ENCODE data around the gene TCN2. TPM values are rescaled to one million over a fixed set of nuclear protein-coding genes. Genes with fewer than 3 reads are reported as not detected.

Gene TCN2
- total RNA-seq, 1 donor from 2014 or later, result 33.9 TPM

DNA sequence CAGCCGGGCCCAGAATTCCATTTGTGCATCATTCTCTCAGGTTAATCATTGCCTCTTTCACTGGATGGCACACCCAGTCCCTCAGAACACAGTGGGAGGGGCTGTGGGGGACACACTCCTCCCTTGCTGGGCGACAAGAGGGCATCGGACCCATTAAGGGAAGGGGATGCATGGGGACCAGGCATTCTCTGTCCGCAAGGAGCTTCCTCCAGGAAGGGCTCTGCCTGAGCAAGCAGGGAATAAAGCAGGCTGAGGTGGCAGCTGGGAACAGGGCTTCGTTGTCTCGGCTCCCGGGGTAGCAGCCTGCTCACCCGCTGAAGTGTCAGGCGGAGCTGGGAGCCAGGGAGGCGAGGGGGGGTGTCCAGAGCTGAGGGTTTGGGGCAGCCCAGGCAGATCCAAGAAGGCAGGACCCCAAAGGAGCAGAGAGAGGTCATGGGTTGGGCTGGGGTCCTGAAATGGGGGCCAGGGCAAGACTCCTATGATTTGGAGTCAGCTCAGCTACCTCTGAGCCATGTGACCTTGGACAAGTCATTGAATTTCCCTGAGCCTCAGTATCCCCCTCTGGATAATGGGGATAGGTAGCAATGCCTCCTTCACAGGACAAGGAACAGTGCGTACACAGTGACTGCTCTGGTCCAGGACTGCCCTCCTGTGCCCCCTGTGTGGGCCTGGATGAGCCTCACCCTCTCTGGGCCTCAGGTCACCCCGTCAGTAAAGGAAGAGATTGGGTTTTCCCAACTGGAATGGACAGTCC lies 34.0 kb upstream of the TCN2 start:
- H3F3A ChIP-seq (ENCODE audit: low read depth), result peaks cover 22% of the 10 kb centered on the region
- H3K4me2 ChIP-seq, result no peak overlapping the region
- H3K4me3 ChIP-seq, result no peak overlapping the region

DNA sequence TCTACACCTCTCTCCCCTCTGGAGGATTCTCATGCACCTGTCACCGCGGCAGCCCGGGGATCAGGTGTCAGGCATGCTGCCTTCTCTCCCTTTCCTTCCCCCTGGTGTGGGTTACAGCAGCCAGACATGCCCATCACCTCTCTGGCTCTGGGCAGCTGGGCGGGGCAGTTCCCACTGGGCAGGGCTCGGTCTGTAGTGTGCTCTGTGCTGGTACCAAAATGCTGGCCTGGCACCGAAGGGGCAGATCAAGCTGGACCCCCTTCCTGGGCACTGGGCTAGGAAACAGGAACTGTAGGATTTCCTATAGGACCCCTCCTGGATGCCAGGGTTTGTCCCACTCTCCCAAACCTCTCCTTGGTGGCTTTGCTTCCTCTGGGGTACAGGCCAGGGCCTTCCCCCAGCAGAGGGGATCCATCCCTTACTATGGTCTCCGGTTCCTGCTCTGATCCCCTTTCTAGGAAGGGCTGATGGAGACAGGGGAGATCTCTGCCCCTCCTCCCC lies 33.3 kb upstream of the TCN2 start:
- H3K36me3 ChIP-seq, result no peaks in the 10 kb centered on the region
- no peaks in the 10 kb centered on the region for H4K20me1 ChIP-seq (ENCODE audit: low read depth)
- Mint-ChIP-seq H3K36me3 (peaks cover 10% of the 10 kb centered on the region), H3K27me3 (ENCODE audit: insufficient read depth, low read depth) (peaks cover 6% of the 10 kb centered on the region), H3K9me3 (no peaks in the 10 kb centered on the region), H3K4me3 (peak overlapping the region; percentile 66), H3K27ac (peak overlapping the region; percentile 74), H3K4me1 (peaks cover 13% of the 10 kb centered on the region)
- peaks cover 22% of the 10 kb centered on the region for H3F3A ChIP-seq (ENCODE audit: low read depth)
- no peak for DNase-seq (ENCODE audit: low spot score)
- no peaks in the 10 kb centered on the region for H3K27me3 ChIP-seq
- H3K27ac ChIP-seq, result no peak overlapping the region
- TF ChIP-seq, protein P1, sequence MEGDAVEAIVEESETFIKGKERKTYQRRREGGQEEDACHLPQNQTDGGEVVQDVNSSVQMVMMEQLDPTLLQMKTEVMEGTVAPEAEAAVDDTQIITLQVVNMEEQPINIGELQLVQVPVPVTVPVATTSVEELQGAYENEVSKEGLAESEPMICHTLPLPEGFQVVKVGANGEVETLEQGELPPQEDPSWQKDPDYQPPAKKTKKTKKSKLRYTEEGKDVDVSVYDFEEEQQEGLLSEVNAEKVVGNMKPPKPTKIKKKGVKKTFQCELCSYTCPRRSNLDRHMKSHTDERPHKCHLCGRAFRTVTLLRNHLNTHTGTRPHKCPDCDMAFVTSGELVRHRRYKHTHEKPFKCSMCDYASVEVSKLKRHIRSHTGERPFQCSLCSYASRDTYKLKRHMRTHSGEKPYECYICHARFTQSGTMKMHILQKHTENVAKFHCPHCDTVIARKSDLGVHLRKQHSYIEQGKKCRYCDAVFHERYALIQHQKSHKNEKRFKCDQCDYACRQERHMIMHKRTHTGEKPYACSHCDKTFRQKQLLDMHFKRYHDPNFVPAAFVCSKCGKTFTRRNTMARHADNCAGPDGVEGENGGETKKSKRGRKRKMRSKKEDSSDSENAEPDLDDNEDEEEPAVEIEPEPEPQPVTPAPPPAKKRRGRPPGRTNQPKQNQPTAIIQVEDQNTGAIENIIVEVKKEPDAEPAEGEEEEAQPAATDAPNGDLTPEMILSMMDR (IDR thresholded peaks at IDR 0.05), result no peak
- TF ChIP-seq EZH2 (IDR thresholded peaks at IDR 0.05), result no peak
- TF ChIP-seq EZH2phosphoT487 (IDR thresholded peaks at IDR 0.05), result no peak
- peaks cover 9% of the 10 kb centered on the region for H3K4me1 ChIP-seq
- H3K9me3 ChIP-seq (ENCODE audit: low read depth), result no peaks in the 10 kb centered on the region
- H3K9ac ChIP-seq, result no peak overlapping the region
- H3K4me2 ChIP-seq, result peak overlapping the region; percentile 99
- no peaks in the 10 kb centered on the region for H3K79me2 ChIP-seq (ENCODE audit: low read depth)
- no peak overlapping the region for H2AFZ ChIP-seq (replicated peaks)
- peak overlapping the region; percentile 70 for H3K4me3 ChIP-seq

More for the DNA sequence above, 34.0 kb upstream of the TCN2 start:
- Histone ChIP-seq H2AFZ (replicated peaks) (no peak overlapping the region), H3K36me3 (no peaks in the 10 kb centered on the region), H3K79me2 (ENCODE audit: low read depth) (no peaks in the 10 kb centered on the region), H4K20me1 (ENCODE audit: low read depth) (no peaks in the 10 kb centered on the region), H3K4me1 (peaks cover 9% of the 10 kb centered on the region), H3K9me3 (ENCODE audit: low read depth) (no peaks in the 10 kb centered on the region), H3K9ac (no peak overlapping the region), H3K27me3 (no peaks in the 10 kb centered on the region), H3K27ac (no peak overlapping the region)
- DNase-seq (ENCODE audit: low spot score), result no peak
- no peak overlapping the region for H3K27ac Mint-ChIP-seq
- no peak for TF ChIP-seq EZH2phosphoT487 (IDR thresholded peaks at IDR 0.05)
- TF ChIP-seq, protein P1 (IDR thresholded peaks at IDR 0.05), result no peak
- no peak for TF ChIP-seq EZH2 (IDR thresholded peaks at IDR 0.05)
- H3K4me3 Mint-ChIP-seq, result no peak overlapping the region
- H3K36me3 Mint-ChIP-seq, result peaks cover 10% of the 10 kb centered on the region
- H3K27me3 Mint-ChIP-seq (ENCODE audit: insufficient read depth, low read depth), result peaks cover 6% of the 10 kb centered on the region
- H3K4me1 Mint-ChIP-seq, result peaks cover 16% of the 10 kb centered on the region
- H3K9me3 Mint-ChIP-seq, result no peaks in the 10 kb centered on the region

DNA sequence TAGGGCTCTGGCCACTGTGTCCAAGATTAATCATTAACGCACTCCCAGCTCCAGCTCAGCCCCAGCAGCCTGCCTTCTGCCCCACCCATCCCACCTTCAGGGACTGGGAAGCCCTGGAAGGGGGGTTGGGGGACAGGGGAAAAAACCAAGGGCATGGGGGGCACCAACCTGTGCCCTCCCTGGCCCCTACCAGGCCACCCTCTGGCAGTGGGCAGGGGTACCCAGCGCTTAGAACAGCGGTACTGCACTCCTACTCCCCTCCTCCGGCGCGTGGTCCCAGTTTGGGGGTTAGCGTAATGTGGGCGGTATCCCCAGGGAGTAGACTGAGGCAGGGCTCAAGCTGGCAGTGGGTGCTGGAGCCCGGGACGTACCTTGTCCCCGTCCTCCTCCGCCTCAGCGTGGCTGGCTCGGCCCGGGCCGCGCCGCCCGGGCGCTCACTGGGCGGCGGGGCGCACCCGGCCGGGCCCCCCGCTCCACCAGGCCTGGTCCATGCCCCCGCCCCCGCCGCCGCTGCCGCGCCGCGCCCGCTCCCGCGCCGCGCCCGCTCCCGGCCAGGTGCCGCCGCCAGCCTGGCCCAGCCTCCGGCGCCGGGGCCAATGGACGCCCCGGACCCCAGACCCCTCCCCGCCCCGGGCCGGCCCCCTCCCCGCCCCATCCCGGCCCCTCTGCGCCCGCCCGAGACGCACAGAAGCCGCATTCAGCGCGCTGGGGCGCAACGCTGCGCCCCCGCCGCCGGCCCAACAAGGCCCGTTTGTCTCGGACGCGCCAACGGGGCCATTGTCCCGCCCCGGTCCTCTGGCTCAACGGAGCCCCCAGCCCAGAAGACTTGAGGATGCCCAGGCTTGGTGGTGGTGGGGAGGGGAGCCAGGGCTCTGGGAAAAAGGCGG lies 32.6 kb upstream of the TCN2 start, which contains the start of gene GAL3ST1:
Gene GAL3ST1 (minus strand): TSS at position 571 of the 887 bp plus-strand sequence. CDS start 17,273 bp downstream, outside the sequence.
- H3K9ac ChIP-seq, result peak within 1 kb of the TSS; percentile 5
- H3K27ac ChIP-seq, result no peak within 1 kb of the TSS
- H3K36me3 ChIP-seq, result no peaks in the 10 kb centered on the region
- H3K4me2 ChIP-seq, result peak within 1 kb of the TSS; percentile 99
- H3K27me3 Mint-ChIP-seq (ENCODE audit: insufficient read depth, low read depth), result peaks cover 4% of the 10 kb centered on the region
- peak within 1 kb of the TSS; percentile 81 for H3K4me3 Mint-ChIP-seq
- H3K27me3 ChIP-seq, result no peaks in the 10 kb centered on the region
- H3F3A ChIP-seq (ENCODE audit: low read depth), result peaks cover 22% of the 10 kb centered on the region
- H3K36me3 Mint-ChIP-seq, result peaks cover 13% of the 10 kb centered on the region
- peak within 1 kb of the TSS; percentile 74 for H3K27ac Mint-ChIP-seq
- peak within 1 kb of the TSS; percentile 70 for H3K4me3 ChIP-seq
- H3K9me3 ChIP-seq (ENCODE audit: low read depth), result no peaks in the 10 kb centered on the region
- H2AFZ ChIP-seq (replicated peaks), result peak within 1 kb of the TSS; percentile 64
- H3K4me1 Mint-ChIP-seq, result peaks cover 13% of the 10 kb centered on the region
- TF ChIP-seq EZH2 (IDR thresholded peaks at IDR 0.05) (peak; percentile 27), EZH2phosphoT487 (IDR thresholded peaks at IDR 0.05) (no peak)
- TF ChIP-seq, protein P1 (IDR thresholded peaks at IDR 0.05), result no peak
- no peaks in the 10 kb centered on the region for H3K79me2 ChIP-seq (ENCODE audit: low read depth)
- DNase-seq (ENCODE audit: low spot score), result peak; percentile 80
- no peaks in the 10 kb centered on the region for H3K9me3 Mint-ChIP-seq
- peaks cover 9% of the 10 kb centered on the region for H3K4me1 ChIP-seq
- H4K20me1 ChIP-seq (ENCODE audit: low read depth), result no peaks in the 10 kb centered on the region

Data from neural progenitor cell (in vitro differentiated cells).